Measurements from ENCODE around the gene PYGB.

Gene PYGB

GRCh38 chr20:25216199-25216945, 31.5 kb upstream of the PYGB start:
- DNase-seq (ENCODE audit: low read depth), result no peak

GRCh38 chr20:25217161-25218108, 30.4 kb upstream of the PYGB start:
- no peak for DNase-seq (ENCODE audit: low read depth)

GRCh38 chr20:25218109-25218486, 29.8 kb upstream of the PYGB start:
- DNase-seq (ENCODE audit: low read depth), result no peak

GRCh38 chr20:25218492-25218891, 29.4 kb upstream of the PYGB start:
- DNase-seq (ENCODE audit: low read depth), result no peak

- no peak for DNase-seq (ENCODE audit: low read depth)
Observed at GRCh38 chr20:25219365-25219764, 28.5 kb upstream of the PYGB start.

GRCh38 chr20:25220021-25220730, 27.7 kb upstream of the PYGB start:
- DNase-seq (ENCODE audit: low read depth), result no peak

GRCh38 chr20:25220810-25221591, 26.9 kb upstream of the PYGB start:
- no peak for DNase-seq (ENCODE audit: low read depth)

- DNase-seq (ENCODE audit: low read depth), result no peak
Observed at GRCh38 chr20:25221592-25222460, 26.1 kb upstream of the PYGB start.

GRCh38 chr20:25222461-25223178, 25.3 kb upstream of the PYGB start:
- DNase-seq (ENCODE audit: low read depth), result no peak

- peak; percentile 30 for DNase-seq (ENCODE audit: low read depth)
Observed at GRCh38 chr20:25223179-25223661, 24.7 kb upstream of the PYGB start.

- DNase-seq (ENCODE audit: low read depth), result no peak
Observed at GRCh38 chr20:25223765-25224720, 23.8 kb upstream of the PYGB start.

GRCh38 chr20:25224941-25225340, 22.9 kb upstream of the PYGB start:
- DNase-seq (ENCODE audit: low read depth), result no peak

GRCh38 chr20:25225642-25226432, 22.0 kb upstream of the PYGB start:
- no peak for DNase-seq (ENCODE audit: low read depth)

- DNase-seq (ENCODE audit: low read depth), result no peak
Observed at GRCh38 chr20:25226433-25227316, 21.2 kb upstream of the PYGB start.

- no peak for DNase-seq (ENCODE audit: low read depth)
Observed at GRCh38 chr20:25227317-25227831, 20.5 kb upstream of the PYGB start.

- no peak for DNase-seq (ENCODE audit: low read depth)
Observed at GRCh38 chr20:25229486-25230165, 18.3 kb upstream of the PYGB start.

Data from activated T-cell treated with anti-CD3 and anti-CD28 coated beads for 24 hours (primary cell).